ENCODE measurements around the gene SDHAF4.
A peak's percentile ranks its signal among the peaks of the same experiment; 100 is the strongest.
"Not testable (repeated sequence)": the region's sequence is repeated elsewhere in the genome, so short reads cannot be mapped to it uniquely, and the experiment has no call there.

Gene SDHAF4

GRCh38 chr6:70593118-70593486 is 26.4 kb downstream of the SDHAF4 start:
- no peak for DNase-seq

GRCh38 chr6:70599187-70599586 is 32.5 kb downstream of the SDHAF4 start:
- DNase-seq: peak; percentile 55

- no peak for DNase-seq
Measured at GRCh38 chr6:70601014-70601413, 34.3 kb downstream of the SDHAF4 start.

- no peak for DNase-seq
Measured at GRCh38 chr6:70604254-70604653, 37.5 kb downstream of the SDHAF4 start.

GRCh38 chr6:70607371-70607770 is 40.6 kb downstream of the SDHAF4 start:
- DNase-seq: not testable (repeated sequence)

GRCh38 chr6:70609181-70609580 is 42.5 kb downstream of the SDHAF4 start:
- DNase-seq: not testable (repeated sequence)

- DNase-seq: no peak
Measured at GRCh38 chr6:70616728-70617260, 50.1 kb downstream of the SDHAF4 start.

- DNase-seq: no peak
Measured at GRCh38 chr6:70620746-70621145, 54.0 kb downstream of the SDHAF4 start.

GRCh38 chr6:70622461-70622860 is 55.7 kb downstream of the SDHAF4 start:
- DNase-seq: no peak

- no peak for DNase-seq
Measured at GRCh38 chr6:70625436-70625835, 58.7 kb downstream of the SDHAF4 start.

GRCh38 chr6:70627500-70628254 is 60.9 kb downstream of the SDHAF4 start:
- no peak for DNase-seq

- DNase-seq: no peak
Measured at GRCh38 chr6:70629929-70630328, 63.2 kb downstream of the SDHAF4 start.

GRCh38 chr6:70633870-70634269 is 67.1 kb downstream of the SDHAF4 start:
- DNase-seq: peak; percentile 5

- no peak for DNase-seq
Measured at GRCh38 chr6:70636596-70636995, 69.9 kb downstream of the SDHAF4 start.

GRCh38 chr6:70638468-70638867 is 71.7 kb downstream of the SDHAF4 start:
- no peak for DNase-seq
